LNCaP clone FGC (cell line): ENCODE data around the gene GNG7.
A peak's percentile ranks its signal among the peaks of the same experiment; 100 is the strongest.

Source experiments
- DNase-seq: peaks from one replicate; pipeline ENCODE4 v3.0.0-alpha.2; 2011; ENCODE audit warnings: low read depth
- H3K4me3 ChIP-seq: 2 replicates; pipeline ENCODE4 v1.5.1; 2011; ENCODE audit warnings: mild to moderate bottlenecking, low read depth, low read length, control low read depth
- TF ChIP-seq, protein P1 (sequence below): IDR thresholded peaks from 2 replicates; pipeline ENCODE4 v1.5.1; 2012; ENCODE audit warnings: mild to moderate bottlenecking; ENCODE audit not compliant: control insufficient read depth, insufficient read depth; ENCODE audit errors: extremely low read depth

GNG7 gene

DNA sequence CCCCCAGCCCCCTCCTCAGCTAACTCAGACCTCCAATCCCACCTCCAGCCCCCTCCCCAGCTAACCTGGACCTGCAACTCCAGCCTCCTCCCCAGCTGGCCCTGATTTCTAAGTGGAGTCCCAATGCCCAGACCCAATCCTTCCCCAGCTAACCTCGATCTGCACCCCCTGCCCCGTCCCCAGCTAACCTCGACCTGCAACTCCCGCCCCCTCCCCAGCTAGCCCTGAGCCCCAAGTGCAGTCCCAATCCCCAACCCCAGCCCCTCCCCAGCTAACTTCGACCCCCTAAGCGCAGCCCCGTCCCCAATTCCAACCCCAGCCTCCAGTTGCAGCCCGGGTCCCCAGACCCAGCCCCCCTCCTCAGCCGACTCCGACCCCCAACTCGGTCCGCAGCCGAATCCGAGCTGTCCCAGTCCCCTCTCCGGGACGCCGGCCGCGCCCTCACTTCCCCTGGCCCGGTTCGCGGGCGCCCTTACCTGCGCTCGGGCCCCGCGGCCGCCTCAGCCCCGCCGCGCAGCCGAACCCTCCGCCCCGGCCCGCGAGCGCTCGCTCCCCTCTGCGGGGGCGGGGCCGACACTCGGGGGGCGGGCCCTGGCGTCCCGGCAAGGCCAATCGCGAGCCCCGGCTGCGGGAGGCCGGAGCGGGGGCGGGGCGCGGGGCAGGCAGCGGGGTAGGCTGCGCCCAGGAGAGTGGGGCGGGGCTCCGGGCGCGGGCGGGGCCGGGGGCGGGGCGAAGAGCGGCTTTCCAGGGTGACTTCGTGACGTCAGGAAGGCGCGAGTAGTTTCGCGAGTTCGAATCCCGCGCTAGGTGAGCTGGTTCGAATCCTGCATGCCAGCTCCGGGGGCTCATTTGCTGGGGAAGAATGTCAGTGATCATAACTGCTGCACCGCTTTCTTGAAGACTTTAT lies at the start of gene GNG7:
Gene GNG7, minus strand, starts transcription at position 525 of the 907 bp plus-strand sequence. CDS start 182,006 bp downstream, outside the sequence.
- H3K4me3 ChIP-seq: peak within 1 kb of the TSS; percentile 60
- TF ChIP-seq, protein P1, sequence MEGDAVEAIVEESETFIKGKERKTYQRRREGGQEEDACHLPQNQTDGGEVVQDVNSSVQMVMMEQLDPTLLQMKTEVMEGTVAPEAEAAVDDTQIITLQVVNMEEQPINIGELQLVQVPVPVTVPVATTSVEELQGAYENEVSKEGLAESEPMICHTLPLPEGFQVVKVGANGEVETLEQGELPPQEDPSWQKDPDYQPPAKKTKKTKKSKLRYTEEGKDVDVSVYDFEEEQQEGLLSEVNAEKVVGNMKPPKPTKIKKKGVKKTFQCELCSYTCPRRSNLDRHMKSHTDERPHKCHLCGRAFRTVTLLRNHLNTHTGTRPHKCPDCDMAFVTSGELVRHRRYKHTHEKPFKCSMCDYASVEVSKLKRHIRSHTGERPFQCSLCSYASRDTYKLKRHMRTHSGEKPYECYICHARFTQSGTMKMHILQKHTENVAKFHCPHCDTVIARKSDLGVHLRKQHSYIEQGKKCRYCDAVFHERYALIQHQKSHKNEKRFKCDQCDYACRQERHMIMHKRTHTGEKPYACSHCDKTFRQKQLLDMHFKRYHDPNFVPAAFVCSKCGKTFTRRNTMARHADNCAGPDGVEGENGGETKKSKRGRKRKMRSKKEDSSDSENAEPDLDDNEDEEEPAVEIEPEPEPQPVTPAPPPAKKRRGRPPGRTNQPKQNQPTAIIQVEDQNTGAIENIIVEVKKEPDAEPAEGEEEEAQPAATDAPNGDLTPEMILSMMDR: no peak
- DNase-seq: peak; percentile 39

DNA sequence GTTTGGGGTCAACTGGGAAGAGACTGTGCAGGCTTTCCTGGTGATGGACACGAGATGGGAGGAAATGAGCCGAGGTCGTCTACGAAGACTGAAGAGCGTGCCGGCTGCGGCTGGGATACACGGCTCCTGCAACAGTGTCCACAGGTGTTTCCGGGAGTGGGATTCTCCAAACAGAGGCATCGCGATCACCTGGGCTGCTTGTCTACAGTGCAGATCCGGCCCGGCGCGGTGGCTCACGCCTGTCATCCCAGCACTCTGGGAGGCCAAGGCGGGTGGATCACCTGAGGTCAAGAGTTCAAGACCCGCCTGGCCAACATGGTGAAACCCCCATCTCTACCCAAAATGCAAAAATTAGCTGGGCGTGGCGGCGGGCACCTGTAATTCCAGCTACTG lies 48.9 kb upstream of the GNG7 start:
- DNase-seq: no peak
- TF ChIP-seq, protein P1: no peak
- H3K4me3 ChIP-seq: no peak overlapping the region

DNA sequence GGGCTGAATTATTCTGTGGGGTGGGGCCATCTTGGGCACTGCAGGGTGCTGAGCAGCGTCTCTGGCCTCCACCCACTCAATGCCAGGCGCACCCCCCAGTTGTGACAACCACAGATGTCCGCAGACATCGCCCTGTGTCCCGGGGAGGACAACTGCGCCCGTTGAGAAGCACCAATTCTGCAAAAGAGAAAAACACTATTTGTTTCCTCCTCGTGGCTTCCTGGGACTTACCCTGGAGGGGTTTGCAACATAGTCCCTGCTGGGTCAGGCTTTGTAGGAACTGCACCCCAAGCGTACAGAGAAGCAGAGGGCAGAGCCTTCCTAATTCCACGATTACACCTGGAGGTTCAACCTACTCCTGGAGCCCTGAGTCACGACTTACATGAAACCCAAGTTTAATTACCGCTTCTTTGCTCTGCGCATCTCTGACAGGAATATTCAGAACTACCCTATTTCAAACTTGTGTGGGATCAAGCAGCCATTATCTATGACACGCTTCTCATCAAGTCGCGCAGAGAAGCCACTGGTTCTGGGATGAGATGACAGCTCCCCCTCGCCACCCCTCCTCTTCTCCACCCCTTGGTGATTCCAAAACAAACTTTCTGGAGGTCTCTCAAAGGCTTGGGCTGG lies 48.4 kb upstream of the GNG7 start:
- no peak for DNase-seq
- H3K4me3 ChIP-seq: no peak overlapping the region
- TF ChIP-seq, protein P1: no peak

DNA sequence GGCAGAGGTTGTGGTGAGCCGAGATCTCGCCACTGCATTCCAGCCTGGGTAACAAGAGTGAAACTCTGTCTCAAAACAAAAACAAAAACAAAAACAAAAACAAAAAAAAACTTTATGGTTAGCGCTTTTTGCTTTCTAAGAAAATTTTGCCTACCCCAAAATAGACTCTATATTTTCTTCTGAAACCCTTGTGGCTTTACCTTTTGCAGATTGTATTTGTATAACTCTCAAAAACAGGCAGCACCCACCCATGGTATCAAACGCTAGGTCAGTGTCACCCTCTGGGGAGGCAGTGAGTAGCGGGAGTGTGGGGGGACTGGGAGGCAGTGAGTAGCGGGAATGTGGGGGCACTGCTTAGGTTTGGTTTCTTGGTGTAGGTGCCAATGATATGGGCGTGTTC lies 44.9 kb upstream of the GNG7 start:
- TF ChIP-seq, protein P1: no peak
- no peak overlapping the region for H3K4me3 ChIP-seq
- DNase-seq: no peak

DNA sequence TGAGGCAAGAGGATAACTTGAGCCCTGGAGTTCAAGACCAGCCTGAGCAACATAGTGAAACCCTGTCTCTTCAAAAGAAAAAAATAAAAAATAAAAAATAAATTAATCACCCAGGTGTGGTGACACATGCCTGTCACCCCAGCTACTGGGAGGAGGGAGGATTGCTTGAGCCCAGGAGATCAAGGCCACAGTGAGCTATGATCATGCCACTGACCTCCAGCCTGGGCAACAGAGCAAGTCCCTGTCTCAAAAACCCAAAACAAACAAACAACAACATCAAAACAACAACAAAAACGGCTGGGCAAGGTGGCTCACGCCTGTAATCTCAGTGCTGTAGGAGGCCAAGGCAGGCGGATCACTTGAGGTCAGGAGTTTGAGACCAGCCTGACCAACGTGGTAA lies 41.6 kb upstream of the GNG7 start:
- H3K4me3 ChIP-seq: no peak overlapping the region
- TF ChIP-seq, protein P1: no peak

DNA sequence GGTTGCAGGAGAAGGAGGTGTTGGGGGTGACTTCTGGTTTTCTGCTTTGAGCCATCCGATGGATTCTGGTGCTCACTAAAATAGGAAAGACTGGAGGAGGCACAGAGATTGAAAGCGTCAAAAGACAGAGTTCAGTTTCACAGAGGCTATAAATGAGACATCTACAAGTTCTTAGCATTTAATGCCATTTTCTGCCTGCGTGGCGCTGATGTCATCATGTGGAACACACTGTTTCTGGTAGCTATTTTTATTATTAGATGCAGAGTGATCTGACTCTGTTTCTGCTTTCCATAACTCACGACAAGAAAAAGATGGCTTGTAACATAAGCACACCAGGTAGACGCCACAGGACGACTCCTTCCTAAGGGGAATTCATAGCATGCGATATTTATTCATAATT lies 40.6 kb upstream of the GNG7 start:
- H3K4me3 ChIP-seq: no peak overlapping the region
- TF ChIP-seq, protein P1: no peak
- no peak for DNase-seq

More for the DNA sequence above, 41.6 kb upstream of the GNG7 start:
- no peak for DNase-seq
